WTC11 (cell line): ENCODE measurements around the gene MAP3K14. TPM values are rescaled to one million over a fixed set of nuclear protein-coding genes. Genes with fewer than 3 reads are reported as not detected.
A peak's percentile ranks its signal among the peaks of the same experiment; 100 is the strongest.

ENCODE experiments used
- ATAC-seq: fragments of 200-7000 bp; cut with Tn5 transposase; 2 replicates; pipeline ENCODE4 v1.10.0; 2021; ENCODE audit warnings: mild to moderate bottlenecking, moderate library complexity
- CTCF ChIA-PET: fragments of 300-600 bp; sonication (Branson Sonifier 250); formaldehyde crosslinking; loops from one replicate; lab custom pipeline; 2021; ENCODE audit warnings: antibody characterized with exemption; lab: Charles Lee
- POLR2A ChIA-PET: fragments of 350-600 bp; sonication (Branson Sonifier 250); formaldehyde crosslinking; loops from one replicate; lab custom pipeline; 2021; ENCODE audit warnings: antibody characterized with exemption; lab: Charles Lee
- DNase-seq: peaks from one replicate; pipeline ENCODE4 v3.0.0; 2021; ENCODE audit warnings: low spot score
- H3K27ac Mint-ChIP-seq: 2 replicates; pipeline ENCODE4 v1.8.0; 2021; ENCODE audit warnings: mixed read lengths
- H3K27me3 Mint-ChIP-seq: 2 replicates; pipeline ENCODE4 v1.8.0; 2021; ENCODE audit warnings: low read depth, mild to moderate bottlenecking, moderate library complexity, mixed read lengths
- H3K36me3 Mint-ChIP-seq: 2 replicates; pipeline ENCODE4 v1.8.0; 2021; ENCODE audit warnings: mixed read lengths
- H3K4me1 Mint-ChIP-seq: 2 replicates; pipeline ENCODE4 v1.8.0; 2022; ENCODE audit warnings: mixed read lengths
- H3K4me3 Mint-ChIP-seq: 2 replicates; pipeline ENCODE4 v1.8.0; 2021; ENCODE audit warnings: mild to moderate bottlenecking, moderate library complexity, mixed read lengths
- H3K9me3 Mint-ChIP-seq: 2 replicates; pipeline ENCODE4 v1.8.0; 2021; ENCODE audit warnings: mixed read lengths
- AR ChIP-seq: fragments of 250-450 bp; sonication (Bioruptor Pico); IDR thresholded peaks from 2 replicates; pipeline ENCODE4 v1.9.0; 2021; ENCODE audit warnings: mild to moderate bottlenecking
- ATF6 ChIP-seq: sonication (generic); formaldehyde crosslinking; IDR thresholded peaks from 2 replicates; pipeline ENCODE4 v1.8.1; 2023; ENCODE audit warnings: mild to moderate bottlenecking, missing genetic modification reagents
- CBFB ChIP-seq: sonication (generic); formaldehyde crosslinking; IDR thresholded peaks from 2 replicates; pipeline ENCODE4 v1.8.1; 2022; ENCODE audit warnings: mild to moderate bottlenecking, low read depth, missing genetic modification reagents
- CDX4 ChIP-seq: fragments of 250-450 bp; sonication (Bioruptor Pico); IDR thresholded peaks from 2 replicates; pipeline ENCODE4 v1.9.0; 2021; ENCODE audit warnings: moderate library complexity, mild to moderate bottlenecking, inconsistent platforms, borderline replicate concordance
- CREB1 ChIP-seq: sonication (generic); formaldehyde crosslinking; IDR thresholded peaks from 2 replicates; pipeline ENCODE4 v1.8.0; 2023; ENCODE audit warnings: mild to moderate bottlenecking, missing genetic modification reagents
- CREM ChIP-seq: sonication (generic); formaldehyde crosslinking; IDR thresholded peaks from 2 replicates; pipeline ENCODE4 v1.8.1; 2022; ENCODE audit warnings: mild to moderate bottlenecking, missing genetic modification reagents, moderate library complexity
- E2F4 ChIP-seq: sonication (generic); formaldehyde crosslinking; IDR thresholded peaks from 2 replicates; pipeline ENCODE4 v1.8.1; 2022; ENCODE audit warnings: low read depth, mild to moderate bottlenecking, moderate library complexity, missing genetic modification reagents, borderline replicate concordance
- FOXJ3 ChIP-seq: sonication (generic); formaldehyde crosslinking; IDR thresholded peaks from 2 replicates; pipeline ENCODE4 v1.9.0; 2021; ENCODE audit warnings: missing genetic modification reagents, mild to moderate bottlenecking, borderline replicate concordance
- FOXK1 ChIP-seq: sonication (generic); formaldehyde crosslinking; IDR thresholded peaks from 2 replicates; pipeline ENCODE4 v1.8.0; 2022; ENCODE audit warnings: mild to moderate bottlenecking, moderate library complexity, missing genetic modification reagents
- HMGA2 ChIP-seq: fragments of 250-450 bp; sonication (Bioruptor Pico); IDR thresholded peaks from 2 replicates; pipeline ENCODE4 v1.4.0; 2021; ENCODE audit warnings: mild to moderate bottlenecking, moderate library complexity
- JUN ChIP-seq: sonication (generic); formaldehyde crosslinking; IDR thresholded peaks from 2 replicates; pipeline ENCODE4 v1.8.0; 2023; ENCODE audit warnings: mild to moderate bottlenecking, missing genetic modification reagents
- MAX ChIP-seq: sonication (generic); formaldehyde crosslinking; IDR thresholded peaks from 2 replicates; pipeline ENCODE4 v1.8.0; 2022; ENCODE audit warnings: mild to moderate bottlenecking, missing genetic modification reagents
- NFYB ChIP-seq: sonication (generic); formaldehyde crosslinking; conservative IDR thresholded peaks from 2 replicates; pipeline ENCODE4 v1.8.0; 2022; ENCODE audit warnings: low read depth, missing genetic modification reagents
- OVOL2 ChIP-seq: fragments of 250-450 bp; sonication (Bioruptor Pico); IDR thresholded peaks from 2 replicates; pipeline ENCODE4 v1.9.0; 2021; ENCODE audit warnings: mild to moderate bottlenecking, borderline replicate concordance
- SMAD4 ChIP-seq: sonication (generic); formaldehyde crosslinking; IDR thresholded peaks from 2 replicates; pipeline ENCODE4 v1.8.0; 2022; ENCODE audit warnings: mild to moderate bottlenecking, missing genetic modification reagents
- SOX15 ChIP-seq: fragments of 250-450 bp; sonication (Bioruptor Pico); IDR thresholded peaks from 2 replicates; pipeline ENCODE4 v1.9.0; 2021; ENCODE audit warnings: mild to moderate bottlenecking
- STAT6 ChIP-seq: sonication (generic); formaldehyde crosslinking; conservative IDR thresholded peaks from 2 replicates; pipeline ENCODE4 v1.8.1; 2023; ENCODE audit warnings: mild to moderate bottlenecking, low read depth, missing genetic modification reagents, moderate library complexity
- TP53 ChIP-seq: sonication (generic); formaldehyde crosslinking; IDR thresholded peaks from 2 replicates; pipeline ENCODE4 v1.8.1; 2023; ENCODE audit warnings: mild to moderate bottlenecking, missing genetic modification reagents
- ZNF121 ChIP-seq: sonication (generic); formaldehyde crosslinking; IDR thresholded peaks from 2 replicates; pipeline ENCODE4 v1.8.0; 2023; ENCODE audit warnings: missing genetic modification reagents
- ZNF317 ChIP-seq: sonication (generic); formaldehyde crosslinking; IDR thresholded peaks from 2 replicates; pipeline ENCODE4 v1.8.1; 2023; ENCODE audit warnings: low read depth, mild to moderate bottlenecking, moderate library complexity, missing genetic modification reagents, borderline replicate concordance
- ZSCAN18 ChIP-seq: fragments of 250-450 bp; sonication (Bioruptor Pico); IDR thresholded peaks from 2 replicates; pipeline ENCODE4 v2.1.2; 2022; ENCODE audit warnings: mild to moderate bottlenecking, moderate library complexity
- total RNA-seq: library from RNA; stranded (reverse); gene quantifications from 3 replicates; pipeline ENCODE4 v1.2.3, GENCODE V29; 2021

The MAP3K14 gene
- total RNA-seq, 1 experiment from 2014 or later: 4.0 TPM

GRCh38 chr17:45224671-45225050 is 92.2 kb downstream of the MAP3K14 start:
- peaks cover 44% of the 10 kb centered on the region for H3K27me3 Mint-ChIP-seq
- ATAC-seq: no peak
- H3K4me3 Mint-ChIP-seq: no peak overlapping the region
- peaks cover 24% of the 10 kb centered on the region for H3K4me1 Mint-ChIP-seq
- TF ChIP-seq TP53 (CRISPR knock-in tag) (no peak), ZSCAN18 (CRISPR knock-in tag) (no peak), CREM (CRISPR knock-in tag) (no peak), HMGA2 (CRISPR knock-in tag) (no peak), CREB1 (no peak), E2F4 (CRISPR knock-in tag) (no peak), STAT6 (CRISPR knock-in tag) (no peak), SOX15 (CRISPR knock-in tag) (no peak), FOXJ3 (no peak), ZNF121 (no peak), NFYB (CRISPR knock-in tag) (no peak), FOXK1 (CRISPR knock-in tag) (no peak), MAX (CRISPR knock-in tag) (no peak)
- H3K9me3 Mint-ChIP-seq: no peaks in the 10 kb centered on the region
- ChIA-PET CTCF (interaction anchor here (1.3 to 4.8 kb wide), 2 partner anchors 11 to 75 kb away, joined by 3 to 27 read pairs; no protein-coding TSS in a partner anchor), POLR2A (no interaction called here)
- DNase-seq: no peak
- H3K36me3 Mint-ChIP-seq: no peaks in the 10 kb centered on the region
- H3K27ac Mint-ChIP-seq: no peak overlapping the region

- Mint-ChIP-seq H3K4me3 (peak overlapping the region; percentile 72; the same call in 1 of the 2 replicates), H3K27ac (no peak overlapping the region), H3K9me3 (no peaks in the 10 kb centered on the region), H3K4me1 (peaks cover 19% of the 10 kb centered on the region), H3K36me3 (no peaks in the 10 kb centered on the region), H3K27me3 (peaks cover 52% of the 10 kb centered on the region)
- ChIA-PET POLR2A (no interaction called here), CTCF (interaction anchor here (1.1 to 5.9 kb wide), 9 partner anchors 8 to 205 kb away, joined by 3 to 88 read pairs (median 11); partner anchors contain the start of gene ACBD4)
- no peak for ATAC-seq
- DNase-seq: no peak
- TF ChIP-seq JUN (no peak), ATF6 (no peak), SOX15 (CRISPR knock-in tag) (no peak), CBFB (CRISPR knock-in tag) (no peak), SMAD4 (CRISPR knock-in tag) (no peak), OVOL2 (no peak), ZSCAN18 (CRISPR knock-in tag) (no peak), AR (CRISPR knock-in tag) (no peak), CDX4 (CRISPR knock-in tag) (no peak), ZNF317 (CRISPR knock-in tag) (no peak), TP53 (CRISPR knock-in tag) (no peak)
These were observed 93.0 kb downstream of the MAP3K14 start for GRCh38 chr17:45223539-45224528.
